ENCODE results near the gene TIAM2.

The TIAM2 gene

DNA sequence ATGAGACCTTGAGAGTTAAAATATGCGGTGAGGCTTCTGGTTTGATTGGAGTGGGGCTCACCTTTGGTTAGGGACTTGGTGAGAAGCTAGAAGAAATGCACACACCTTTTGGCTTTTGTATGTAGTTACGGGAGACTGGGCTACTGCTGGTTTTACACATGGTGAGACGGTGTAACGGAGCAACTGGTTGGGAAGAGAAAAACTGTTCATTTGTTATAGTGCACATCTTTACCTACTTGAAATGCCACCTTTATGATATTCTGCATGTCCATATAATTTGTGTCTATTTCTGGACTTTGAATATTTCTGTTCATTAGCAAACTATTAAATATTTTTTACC lies 31.6 kb downstream of the TIAM2 start:
- H3K9me3 ChIP-seq (ENCODE audit: insufficient read depth, low read length, severe bottlenecking), result no peaks in the 10 kb centered on the region
- no peak overlapping the region for H3K9ac ChIP-seq (ENCODE audit: low read depth, low read length)
- H3K4me2 ChIP-seq (ENCODE audit: insufficient read depth, low read length), result no peak overlapping the region
- no peaks in the 10 kb centered on the region for H3K36me3 ChIP-seq (ENCODE audit: insufficient read depth, low read length)
- no peak overlapping the region for H3K4me3 ChIP-seq (ENCODE audit: low read depth in 1 of 2, low read length in 2 of 2)
- H2AFZ ChIP-seq (ENCODE audit: low read depth, low read length), result no peak overlapping the region
- no peaks in the 10 kb centered on the region for H4K20me1 ChIP-seq (ENCODE audit: insufficient read depth, low read length)
- no peak for ATAC-seq (ENCODE audit: insufficient read depth, low read depth)
- no peaks in the 10 kb centered on the region for H3K79me2 ChIP-seq (ENCODE audit: insufficient read depth, low read length)
- H3K27ac ChIP-seq (ENCODE audit: low read length), result no peak overlapping the region
- no peaks in the 10 kb centered on the region for H3K27me3 ChIP-seq (ENCODE audit: insufficient read depth, low read length, poor library complexity)
- TF ChIP-seq CTCF (IDR thresholded peaks at IDR 0.05; ENCODE audit: borderline replicate concordance, extremely low read depth, low read length, poor library complexity, severe bottlenecking) (no peak), EZH2 (IDR thresholded peaks at IDR 0.05; ENCODE audit: borderline replicate concordance, low read depth, low read length, severe bottlenecking) (no peak)
- no peak for DNase-seq
- no peaks in the 10 kb centered on the region for H3K4me1 ChIP-seq (ENCODE audit: insufficient read depth, low read length)

DNA sequence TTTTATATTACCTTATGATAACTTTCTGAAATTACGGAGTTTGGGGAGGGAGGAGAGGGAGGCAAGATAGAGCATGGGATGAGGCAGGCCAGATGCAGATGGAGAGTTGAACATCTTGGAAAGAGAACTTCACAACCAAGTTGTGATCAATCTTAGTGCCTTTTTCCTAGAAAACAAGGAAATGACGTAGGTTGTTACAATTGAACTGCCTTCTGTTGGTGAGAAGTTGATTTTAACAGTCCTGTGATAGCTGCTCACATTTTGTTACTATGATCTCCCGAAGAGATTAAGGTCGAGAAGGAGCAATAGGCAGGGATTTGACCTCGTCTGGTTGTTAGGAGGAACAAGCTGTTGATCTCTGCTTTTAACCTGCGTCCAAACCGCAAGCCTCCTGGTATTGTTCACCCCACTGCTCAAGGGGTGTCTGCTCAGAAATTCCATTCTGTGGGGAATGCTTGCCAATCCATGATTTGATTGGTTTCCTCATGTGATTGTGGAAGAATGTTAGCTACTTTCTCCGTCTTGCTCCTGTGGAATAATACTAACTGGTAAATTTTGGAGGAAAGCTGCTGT lies 35.1 kb downstream of the TIAM2 start:
- Histone ChIP-seq H3K4me1 (ENCODE audit: insufficient read depth, low read length) (no peaks in the 10 kb centered on the region), H3K79me2 (ENCODE audit: insufficient read depth, low read length) (no peaks in the 10 kb centered on the region), H3K27me3 (ENCODE audit: insufficient read depth, low read length, poor library complexity) (no peaks in the 10 kb centered on the region), H4K20me1 (ENCODE audit: insufficient read depth, low read length) (no peaks in the 10 kb centered on the region), H3K9ac (ENCODE audit: low read depth, low read length) (no peak overlapping the region), H3K9me3 (ENCODE audit: insufficient read depth, low read length, severe bottlenecking) (no peaks in the 10 kb centered on the region), H2AFZ (ENCODE audit: low read depth, low read length) (no peak overlapping the region), H3K4me3 (ENCODE audit: low read depth in 1 of 2, low read length in 2 of 2) (no peak overlapping the region), H3K4me2 (ENCODE audit: insufficient read depth, low read length) (no peak overlapping the region), H3K36me3 (ENCODE audit: insufficient read depth, low read length) (no peaks in the 10 kb centered on the region), H3K27ac (ENCODE audit: low read length) (no peak overlapping the region)
- no peak for DNase-seq
- ATAC-seq (ENCODE audit: insufficient read depth, low read depth), result no peak
- TF ChIP-seq EZH2 (IDR thresholded peaks at IDR 0.05; ENCODE audit: borderline replicate concordance, low read depth, low read length, severe bottlenecking) (no peak), CTCF (IDR thresholded peaks at IDR 0.05; ENCODE audit: borderline replicate concordance, extremely low read depth, low read length, poor library complexity, severe bottlenecking) (no peak)

- TF ChIP-seq EZH2 (IDR thresholded peaks at IDR 0.05; ENCODE audit: borderline replicate concordance, low read depth, low read length, severe bottlenecking) (no peak), CTCF (IDR thresholded peaks at IDR 0.05; ENCODE audit: borderline replicate concordance, extremely low read depth, low read length, poor library complexity, severe bottlenecking) (no peak)
- DNase-seq, result no peak
- Histone ChIP-seq H2AFZ (ENCODE audit: low read depth, low read length) (no peak overlapping the region), H3K79me2 (ENCODE audit: insufficient read depth, low read length) (no peaks in the 10 kb centered on the region), H3K4me3 (ENCODE audit: low read depth in 1 of 2, low read length in 2 of 2) (no peak overlapping the region), H3K9ac (ENCODE audit: low read depth, low read length) (no peak overlapping the region), H3K9me3 (ENCODE audit: insufficient read depth, low read length, severe bottlenecking) (no peaks in the 10 kb centered on the region), H3K36me3 (ENCODE audit: insufficient read depth, low read length) (no peaks in the 10 kb centered on the region), H4K20me1 (ENCODE audit: insufficient read depth, low read length) (no peaks in the 10 kb centered on the region), H3K27me3 (ENCODE audit: insufficient read depth, low read length, poor library complexity) (no peaks in the 10 kb centered on the region), H3K27ac (ENCODE audit: low read length) (no peak overlapping the region), H3K4me2 (ENCODE audit: insufficient read depth, low read length) (no peak overlapping the region), H3K4me1 (ENCODE audit: insufficient read depth, low read length) (no peaks in the 10 kb centered on the region)
- no peak for ATAC-seq (ENCODE audit: insufficient read depth, low read depth)
Observed at GRCh38 chr6:155031091-155031490, 36.0 kb downstream of the TIAM2 start.

All from DND-41 (cell line).